SHP77 (cell line): ENCODE data around the gene HCCS.

ENCODE experiments used
- DNase-seq, 2 experiments: peaks; one replicate each; lab custom pipeline; 2025; lab: John Stamatoyannopoulos, UW

HCCS gene

DNA sequence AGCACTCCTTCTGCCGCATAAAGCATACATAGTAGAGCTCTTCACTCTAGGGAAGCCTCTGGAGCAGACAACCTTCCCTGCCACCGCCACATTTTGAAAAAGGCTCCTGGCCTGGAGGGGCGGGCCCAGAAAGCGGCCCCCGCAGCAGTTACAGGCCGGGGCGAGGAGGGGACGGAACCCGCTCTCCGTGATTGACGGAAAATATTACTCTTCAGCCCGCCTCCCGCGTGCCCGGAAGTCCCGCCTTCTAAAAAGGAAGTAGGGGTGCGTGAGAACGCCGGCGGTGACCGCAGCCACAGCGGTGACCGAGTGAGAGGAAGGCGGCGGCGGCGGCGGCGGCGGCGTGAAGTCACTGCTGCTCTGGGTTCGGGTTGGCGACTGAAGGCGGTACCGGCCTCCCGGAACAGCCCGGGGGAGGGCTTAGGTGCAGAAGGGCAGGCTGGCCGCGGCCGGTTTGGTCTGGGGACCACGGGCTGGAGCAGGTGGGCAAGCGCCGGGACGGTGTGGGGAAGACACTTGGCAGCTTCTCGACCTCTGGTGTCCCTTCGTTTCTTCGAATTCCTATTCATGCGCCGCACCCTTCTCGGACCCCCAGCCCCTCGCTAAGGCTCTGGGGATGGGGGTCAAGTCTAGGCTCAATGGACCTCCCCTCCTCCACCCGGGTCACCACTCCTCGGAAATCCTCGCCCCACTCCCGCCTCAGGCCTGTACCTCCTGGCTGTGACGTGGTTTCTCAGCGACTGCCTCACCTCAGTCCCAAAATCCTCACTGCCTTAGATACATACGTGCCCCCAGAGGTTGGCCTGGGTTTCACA is at the start of gene HCCS:
HCCS (plus strand) TSS at position 296 of the 815 bp plus-strand sequence. CDS start 729 bp downstream, outside the sequence.
- DNase-seq, result peak; percentile 52 to 64

DNA sequence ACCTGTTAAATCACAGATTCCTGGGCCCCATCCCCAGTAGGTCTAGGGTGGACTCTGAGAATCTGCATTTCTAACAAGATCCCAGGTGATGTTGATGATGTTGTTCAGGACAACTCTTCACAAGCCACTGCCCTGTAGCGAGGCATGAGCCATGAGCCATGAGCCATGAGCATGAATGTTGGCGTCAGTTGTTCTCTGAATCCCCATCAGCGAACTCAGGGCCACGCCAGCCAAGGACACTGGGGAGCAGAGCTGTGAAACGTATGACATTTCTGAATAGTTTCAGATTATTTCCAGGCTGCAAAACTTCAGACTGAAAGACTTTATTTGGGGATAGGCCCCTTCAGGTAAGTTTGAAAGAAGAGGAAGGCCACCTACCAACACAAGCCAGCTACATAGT is 46.9 kb upstream of the HCCS start:
- no peak for DNase-seq

DNA sequence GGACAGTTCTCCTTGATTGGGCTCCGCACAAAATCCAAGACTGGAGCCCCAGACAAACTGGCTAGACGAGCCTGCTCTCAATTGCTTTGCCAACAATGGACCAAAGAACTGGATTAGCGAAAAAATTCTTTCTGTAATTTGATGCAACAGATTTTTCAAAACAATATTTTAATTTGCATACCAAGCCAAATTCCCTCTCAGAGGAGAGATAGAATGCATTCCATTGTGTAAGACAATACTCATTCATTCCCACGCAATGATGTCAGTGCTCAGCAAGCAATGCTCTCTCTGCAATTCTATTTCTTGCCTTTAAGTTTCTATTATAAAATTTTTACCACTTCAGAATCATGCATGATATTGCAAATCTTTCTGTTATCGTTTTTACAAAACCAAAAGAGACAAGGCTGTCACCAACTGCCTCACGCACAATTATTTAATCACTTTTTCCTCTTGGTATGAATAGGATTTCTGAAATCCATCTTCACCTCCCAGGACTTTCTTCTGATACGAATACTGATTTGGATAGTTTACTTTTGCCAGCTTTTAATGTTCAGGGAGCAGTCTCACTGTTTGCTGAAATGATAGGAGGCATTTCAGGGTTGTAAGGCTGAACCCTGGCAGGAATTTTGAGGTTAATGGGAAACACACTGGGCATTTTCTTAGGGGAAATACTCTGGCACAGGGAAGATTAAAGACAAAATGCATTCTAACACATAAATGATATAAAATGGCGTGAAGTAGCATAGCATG is 46.1 kb upstream of the HCCS start:
- no peak for DNase-seq

GRCh38 chrX:11066812-11067211 is 44.3 kb upstream of the HCCS start:
- DNase-seq, result no peak

DNA sequence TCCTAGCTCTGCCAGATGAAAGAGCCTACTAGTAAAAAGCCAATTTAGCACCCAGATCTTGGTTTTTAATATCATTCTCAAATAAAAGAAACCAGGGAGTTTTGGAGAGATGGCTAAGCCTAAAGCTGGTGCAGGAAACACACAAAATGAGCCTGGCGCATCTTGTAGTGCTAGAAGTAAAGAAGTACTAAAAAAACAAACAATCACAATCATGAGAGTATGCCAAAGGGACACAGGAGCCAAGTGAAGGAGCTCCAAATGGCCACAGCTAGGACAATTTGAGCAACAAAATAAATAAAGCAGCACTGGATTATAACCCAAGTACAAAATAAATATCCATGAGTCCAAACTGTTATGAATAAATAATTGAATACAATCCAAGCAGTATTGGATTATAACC is 37.8 kb upstream of the HCCS start:
- no peak for DNase-seq

- DNase-seq, result no peak
Observed at GRCh38 chrX:11080741-11081305, 30.3 kb upstream of the HCCS start.

- DNase-seq, result no peak
Observed at GRCh38 chrX:11081511-11081910, 29.6 kb upstream of the HCCS start.

DNA sequence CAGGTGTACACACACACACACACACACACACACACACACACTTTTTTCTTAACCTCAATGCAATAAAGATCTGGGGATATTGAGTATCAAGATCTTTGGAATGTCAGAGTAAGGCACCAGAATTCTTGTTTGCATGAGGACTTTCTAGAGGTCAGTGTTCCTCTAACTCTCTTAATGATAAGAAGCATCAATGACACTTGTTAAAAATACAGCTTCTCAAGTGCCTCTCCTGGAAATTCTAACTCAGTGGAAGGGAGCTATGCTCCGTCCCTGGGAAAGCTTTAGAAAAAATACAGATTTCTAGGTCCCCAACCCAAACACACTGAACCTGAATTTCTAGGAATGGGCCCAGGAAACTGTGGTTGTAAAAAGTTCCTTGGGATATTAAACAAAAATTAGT is 25.8 kb upstream of the HCCS start:
- no peak for DNase-seq

GRCh38 chrX:11089802-11090201 is 21.3 kb upstream of the HCCS start:
- no peak for DNase-seq

GRCh38 chrX:11097933-11098332 is 13.2 kb upstream of the HCCS start:
- DNase-seq, result no peak

GRCh38 chrX:11099465-11099864 is 11.7 kb upstream of the HCCS start:
- no peak for DNase-seq

- DNase-seq, result peak; percentile 1 to 15
Observed at GRCh38 chrX:11100281-11101035, 10.7 kb upstream of the HCCS start.

DNA sequence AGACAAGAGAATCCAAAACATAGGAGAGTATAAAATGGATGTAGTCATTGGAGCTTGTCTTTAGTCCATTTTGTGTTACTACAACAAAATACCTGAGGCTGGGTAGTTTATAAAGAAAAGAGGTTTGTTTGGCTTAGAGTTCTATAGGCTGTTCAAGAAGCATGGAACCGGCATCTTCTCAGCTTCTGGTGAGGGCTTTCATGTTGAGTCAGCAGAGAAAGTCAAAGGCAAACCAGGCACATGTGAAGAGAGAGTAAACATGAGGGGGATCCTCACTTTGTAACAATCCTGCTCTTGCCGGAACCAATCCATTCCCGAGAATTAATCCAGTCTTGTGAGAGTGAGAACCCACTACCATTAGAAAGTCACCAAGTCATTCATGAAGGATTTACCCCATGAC is 8.1 kb upstream of the HCCS start:
- no peak for DNase-seq

DNA sequence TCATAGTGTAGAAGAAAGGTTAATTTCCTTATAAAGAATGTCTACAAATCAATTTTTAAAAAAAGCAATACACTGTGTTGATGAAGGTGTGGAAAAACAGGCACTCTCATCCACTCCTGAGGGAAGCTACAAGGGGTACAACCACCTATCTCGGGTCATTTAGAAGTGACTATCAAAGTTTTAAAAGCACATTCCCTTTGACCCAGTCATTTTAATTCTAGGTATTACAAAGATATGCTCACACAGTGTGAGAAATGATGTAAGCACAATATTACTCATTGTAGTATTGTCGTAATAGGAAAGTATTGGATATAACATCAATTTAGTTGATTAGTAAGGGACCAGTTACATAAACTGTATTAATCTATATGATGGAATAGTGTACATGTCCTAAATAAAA is 7.4 kb upstream of the HCCS start:
- DNase-seq, result no peak

DNA sequence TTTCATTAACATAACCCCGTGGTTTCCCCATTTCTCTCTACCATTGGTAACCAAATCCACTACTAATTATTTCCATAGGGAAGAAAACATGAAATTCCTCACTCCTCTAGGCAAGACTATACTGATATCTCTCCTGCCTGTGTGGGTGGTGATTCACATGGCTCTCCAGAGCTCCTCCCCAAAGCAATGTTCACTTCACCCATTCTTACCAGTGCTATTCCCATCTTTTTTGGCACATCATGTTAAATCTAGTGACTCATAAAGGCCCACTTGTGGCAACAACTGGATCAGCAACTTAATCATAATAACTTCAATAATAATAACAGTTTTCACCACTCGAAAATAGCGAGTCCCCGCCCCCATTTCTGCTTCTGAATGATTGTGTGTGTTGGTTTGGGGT is 6.1 kb upstream of the HCCS start:
- no peak for DNase-seq

DNA sequence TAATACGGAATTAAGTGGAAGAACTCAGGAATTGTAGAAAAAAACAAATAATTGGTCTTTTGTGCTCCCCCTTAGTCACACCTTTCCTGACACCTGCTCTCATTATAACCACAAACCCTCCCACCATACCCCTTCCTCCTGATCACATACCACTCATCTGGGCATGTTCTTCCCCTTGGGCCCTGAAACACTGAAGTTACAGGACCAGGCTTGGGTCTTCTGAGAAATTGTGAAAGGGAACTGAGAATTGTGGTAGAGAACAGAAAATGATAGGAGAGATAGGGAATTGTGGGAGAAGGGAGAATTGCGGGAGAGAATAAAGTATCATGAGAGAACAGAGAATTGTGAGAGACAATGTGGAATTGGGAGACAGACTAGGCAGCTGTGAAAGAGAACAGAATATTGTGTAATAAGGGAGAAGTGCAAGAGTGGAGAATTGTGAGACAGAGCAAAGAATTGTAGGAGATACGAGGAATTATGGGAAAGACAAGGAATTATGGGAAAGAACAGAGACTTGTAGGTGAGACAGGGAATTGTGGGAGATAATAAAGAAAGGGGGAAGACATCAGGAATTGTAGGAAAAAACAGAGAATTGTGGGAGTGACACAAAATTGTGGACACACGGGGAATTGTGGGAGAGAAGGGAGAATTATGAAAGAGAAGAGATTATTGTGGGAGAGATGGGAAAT is 2.7 kb upstream of the HCCS start:
- no peak for DNase-seq

GRCh38 chrX:11109968-11110367 is 1.2 kb upstream of the HCCS start:
- DNase-seq, result no peak

DNA sequence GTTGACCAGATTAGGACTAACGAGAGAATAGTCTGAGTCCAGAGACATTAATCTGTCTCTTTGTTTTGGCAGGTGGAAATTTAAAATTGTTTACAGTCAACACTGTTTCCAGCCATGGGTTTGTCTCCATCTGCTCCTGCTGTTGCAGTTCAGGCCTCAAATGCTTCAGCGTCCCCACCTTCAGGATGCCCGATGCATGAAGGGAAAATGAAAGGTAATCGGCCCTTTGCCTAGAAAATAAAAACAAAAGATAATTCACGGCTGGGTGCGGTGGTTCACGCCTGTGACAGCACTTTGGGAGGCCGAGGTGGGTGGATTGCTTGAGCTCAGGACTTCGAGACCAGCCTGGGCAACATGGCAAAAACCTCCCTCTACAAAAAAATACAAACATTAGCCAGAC is 815 bp downstream of the HCCS start:
- no peak for DNase-seq

GRCh38 chrX:11113731-11114130 is 2.6 kb downstream of the HCCS start:
- DNase-seq, result no peak

- DNase-seq, result no peak
Observed at GRCh38 chrX:11117745-11118144, 6.6 kb downstream of the HCCS start.

DNA sequence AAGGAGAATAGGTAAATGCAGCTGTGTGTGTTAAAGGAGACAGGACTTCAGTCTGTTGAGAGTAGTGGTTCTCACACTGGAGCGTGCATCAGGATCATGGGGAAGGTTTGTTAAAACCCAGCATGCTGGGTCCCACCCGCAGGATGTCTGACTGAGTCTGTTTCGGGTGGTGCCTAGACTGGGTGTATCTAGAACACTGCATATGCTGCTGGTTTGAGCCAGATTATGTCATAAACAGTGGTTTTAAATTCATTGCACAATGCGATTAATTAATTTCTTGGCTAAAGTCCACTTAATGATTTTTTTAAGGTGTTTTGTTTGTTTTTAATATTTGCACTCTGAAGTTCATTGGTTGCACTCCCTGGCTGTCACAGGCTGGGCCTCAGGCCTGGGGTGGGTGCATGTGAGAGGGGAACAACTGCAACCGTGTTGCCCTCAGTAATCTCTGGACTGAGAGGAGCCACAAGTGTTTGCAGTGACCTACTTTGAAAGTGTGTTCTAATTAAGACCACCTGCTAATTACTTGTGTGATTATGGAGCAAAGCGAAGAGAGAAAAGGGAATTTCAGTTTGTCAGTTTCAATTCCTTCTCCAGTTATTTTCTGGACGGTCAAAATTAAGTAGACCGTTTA is 8.3 kb downstream of the HCCS start:
- no peak for DNase-seq
